Activated B cell treated with CpG ODN at 0.5 μM for 24 hours (primary cell): ENCODE measurements around the gene TUSC2. TPM values are rescaled to one million over a fixed set of nuclear protein-coding genes. Genes with fewer than 3 reads are reported as not detected.

Source experiments
- ATAC-seq: fragments of 200-7000 bp; cut with Tn5 transposase; one replicate; pipeline ENCODE4 v1.10.0; 2021; ENCODE audit warnings: low read depth, mild to moderate bottlenecking, moderate library complexity
- CTCF ChIA-PET: fragments of 350-600 bp; sonication (Branson Sonifier 250); formaldehyde crosslinking; loops from one replicate; lab custom pipeline; 2021; ENCODE audit warnings: antibody characterized with exemption; lab: Charles Lee
- POLR2A ChIA-PET: fragments of 350-600 bp; sonication (Branson Sonifier 250); formaldehyde crosslinking; loops from one replicate; lab custom pipeline; 2021; ENCODE audit warnings: antibody characterized with exemption; lab: Charles Lee
- DNase-seq: peaks from one replicate; pipeline ENCODE4 v3.0.0; 2022
- H3K27ac Mint-ChIP-seq: one replicate; pipeline ENCODE4 v1.8.0; 2020; ENCODE audit warnings: mixed read lengths
- H3K27me3 Mint-ChIP-seq: one replicate; pipeline ENCODE4 v1.8.0; 2021; ENCODE audit warnings: mixed read lengths
- H3K36me3 Mint-ChIP-seq: one replicate; pipeline ENCODE4 v1.8.0; 2021; ENCODE audit warnings: low read depth, mixed read lengths
- H3K4me1 Mint-ChIP-seq: one replicate; pipeline ENCODE4 v1.8.0; 2021; ENCODE audit warnings: mixed read lengths
- H3K4me3 Mint-ChIP-seq: one replicate; pipeline ENCODE4 v1.8.0; 2020; ENCODE audit warnings: mild to moderate bottlenecking, mixed read lengths
- H3K9me3 Mint-ChIP-seq: one replicate; pipeline ENCODE4 v1.8.0; 2020; ENCODE audit warnings: mixed read lengths
- CTCF ChIP-seq: fragments of 200-600 bp; IDR thresholded peaks from one replicate; pipeline ENCODE4 v1.8.0; 2022; ENCODE audit warnings: antibody characterized with exemption, mild to moderate bottlenecking
- intact Hi-C: fragments of 100-400 bp; cut with micrococcal nuclease; formaldehyde crosslinking; loops from one replicate; pipeline ENCODE4 v1.15.1; 2024
- total RNA-seq: library from RNA; stranded (reverse); gene quantifications from 2 replicates; pipeline ENCODE4 v1.2.3, GENCODE V29; 2022

The TUSC2 gene
- total RNA-seq, 1 donor from 2014 or later = 33.4 TPM

DNA sequence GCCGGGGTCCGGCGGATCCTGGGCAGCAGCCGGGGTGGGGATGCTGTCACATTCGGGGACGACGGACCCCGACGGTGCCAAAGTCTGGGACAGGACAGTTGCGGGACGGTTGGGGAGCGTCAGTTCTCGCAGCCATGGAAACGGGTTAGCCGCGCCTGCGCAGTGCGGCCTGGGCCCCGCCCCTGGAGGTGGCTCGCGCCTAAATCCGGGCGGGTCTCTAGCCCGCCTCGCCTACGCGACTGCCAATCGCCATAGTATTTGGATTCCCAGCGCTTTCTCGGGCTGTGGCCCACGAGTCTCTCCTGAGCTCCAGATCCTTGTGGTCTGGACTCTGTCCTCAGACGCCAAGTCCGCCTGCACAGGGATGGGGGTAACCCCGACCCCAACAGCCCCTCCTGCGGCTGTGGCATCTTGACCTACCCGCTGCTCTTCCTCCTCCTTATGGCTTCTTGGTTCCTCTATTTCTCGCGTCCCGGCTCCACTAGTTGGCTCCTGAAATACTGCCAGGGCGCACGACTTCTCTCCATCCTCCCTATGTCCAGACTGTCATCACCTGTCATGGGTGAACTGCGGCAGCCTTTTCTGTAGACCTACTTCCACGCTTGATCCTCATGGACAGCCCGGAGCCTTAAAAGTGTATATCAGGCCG is 17.7 kb upstream of the TUSC2 start, which contains the start of gene ZMYND10:
Gene ZMYND10, minus strand, starts transcription at position 147 of the 649 bp plus-strand sequence. CDS start 153 bp downstream, outside the sequence.
- no peak for TF ChIP-seq CTCF
- peak within 1 kb of the TSS; percentile 67 for H3K4me3 Mint-ChIP-seq
- DNase-seq (peak; percentile 73), ATAC-seq (peak; percentile 33)
- intact Hi-C loops = no loop called here
- ChIA-PET POLR2A (interaction anchor here (0.6 to 6.9 kb wide), 4 partner anchors 7 to 105 kb away, joined by 3 to 195 read pairs (median 7); partner anchors contain the start of gene RASSF1), CTCF (interaction anchor here (5.5 kb wide), 1 partner anchor 196 kb away, joined by 64 read pairs; no protein-coding TSS in a partner anchor)
- no peaks in the 10 kb centered on the region for H3K9me3 Mint-ChIP-seq
- H3K36me3 Mint-ChIP-seq = peaks cover 17% of the 10 kb centered on the region
- H3K27me3 Mint-ChIP-seq = no peaks in the 10 kb centered on the region
- no peak within 1 kb of the TSS for H3K27ac Mint-ChIP-seq
- H3K4me1 Mint-ChIP-seq = peaks cover 51% of the 10 kb centered on the region

GRCh38 chr3:50345008-50345407 is 17.0 kb upstream of the TUSC2 start:
- Mint-ChIP-seq H3K9me3 (no peaks in the 10 kb centered on the region), H3K36me3 (peaks cover 14% of the 10 kb centered on the region), H3K4me1 (peaks cover 48% of the 10 kb centered on the region), H3K4me3 (no peak overlapping the region), H3K27ac (no peak overlapping the region), H3K27me3 (no peaks in the 10 kb centered on the region)
- no peak for TF ChIP-seq CTCF
- DNase-seq (no peak), ATAC-seq (no peak)
- ChIA-PET CTCF (no interaction called here), POLR2A (interaction anchor here (0.6 to 6.9 kb wide), 2 partner anchors 7 to 24 kb away, joined by 4 to 195 read pairs; partner anchors contain the start of gene RASSF1)
- intact Hi-C loops = no loop called here

GRCh38 chr3:50342813-50343633 is 15.0 kb upstream of the TUSC2 start:
- peak overlapping the region; percentile 41 for H3K27ac Mint-ChIP-seq
- CTCF ChIA-PET = no interaction called here
- POLR2A ChIA-PET = interaction anchor here (1.0 to 1.4 kb wide), 3 partner anchors 8 to 226 kb away, joined by 3 to 6 read pairs (median 5); partner anchors contain the start of genes CYB561D2, HEMK1 and NPRL2
- no peak for TF ChIP-seq CTCF
- no peaks in the 10 kb centered on the region for H3K9me3 Mint-ChIP-seq
- no peak overlapping the region for H3K4me3 Mint-ChIP-seq
- peaks cover 55% of the 10 kb centered on the region for H3K4me1 Mint-ChIP-seq
- intact Hi-C loops = no loop called here
- ATAC-seq = no peak
- no peaks in the 10 kb centered on the region for H3K27me3 Mint-ChIP-seq
- no peak for DNase-seq
- peaks cover 7% of the 10 kb centered on the region for H3K36me3 Mint-ChIP-seq

- peaks cover 51% of the 10 kb centered on the region for H3K4me1 Mint-ChIP-seq
- POLR2A ChIA-PET = interaction anchor here (1.0 to 3.2 kb wide), 3 partner anchors 8 to 43 kb away, joined by 3 to 15 read pairs (median 6); partner anchors contain the start of genes CYB561D2, HYAL3, NAA80 and NPRL2
- DNase-seq (no peak), ATAC-seq (no peak)
- intact Hi-C loops = no loop called here
- CTCF ChIA-PET = no interaction called here
- peaks cover 4% of the 10 kb centered on the region for H3K36me3 Mint-ChIP-seq
- H3K4me3 Mint-ChIP-seq = peak overlapping the region; percentile 48
- peak overlapping the region; percentile 46 for H3K27ac Mint-ChIP-seq
- no peak for TF ChIP-seq CTCF
- no peaks in the 10 kb centered on the region for H3K27me3 Mint-ChIP-seq
- no peaks in the 10 kb centered on the region for H3K9me3 Mint-ChIP-seq
Measured at GRCh38 chr3:50341996-50342650, 14.1 kb upstream of the TUSC2 start.
